SKM-1 treated with dmso at 0.1 percent for 144 hours (cell line): ENCODE data around the gene LSM7.
"Not testable (repeated sequence)": the region's sequence is repeated elsewhere in the genome, so short reads cannot be mapped to it uniquely, and the experiment has no call there.

ENCODE experiments used
- DNase-seq: peaks from one replicate; lab custom pipeline; 2025; ENCODE audit not compliant: unreplicated experiment; lab: John Stamatoyannopoulos, UW

LSM7 gene

DNA sequence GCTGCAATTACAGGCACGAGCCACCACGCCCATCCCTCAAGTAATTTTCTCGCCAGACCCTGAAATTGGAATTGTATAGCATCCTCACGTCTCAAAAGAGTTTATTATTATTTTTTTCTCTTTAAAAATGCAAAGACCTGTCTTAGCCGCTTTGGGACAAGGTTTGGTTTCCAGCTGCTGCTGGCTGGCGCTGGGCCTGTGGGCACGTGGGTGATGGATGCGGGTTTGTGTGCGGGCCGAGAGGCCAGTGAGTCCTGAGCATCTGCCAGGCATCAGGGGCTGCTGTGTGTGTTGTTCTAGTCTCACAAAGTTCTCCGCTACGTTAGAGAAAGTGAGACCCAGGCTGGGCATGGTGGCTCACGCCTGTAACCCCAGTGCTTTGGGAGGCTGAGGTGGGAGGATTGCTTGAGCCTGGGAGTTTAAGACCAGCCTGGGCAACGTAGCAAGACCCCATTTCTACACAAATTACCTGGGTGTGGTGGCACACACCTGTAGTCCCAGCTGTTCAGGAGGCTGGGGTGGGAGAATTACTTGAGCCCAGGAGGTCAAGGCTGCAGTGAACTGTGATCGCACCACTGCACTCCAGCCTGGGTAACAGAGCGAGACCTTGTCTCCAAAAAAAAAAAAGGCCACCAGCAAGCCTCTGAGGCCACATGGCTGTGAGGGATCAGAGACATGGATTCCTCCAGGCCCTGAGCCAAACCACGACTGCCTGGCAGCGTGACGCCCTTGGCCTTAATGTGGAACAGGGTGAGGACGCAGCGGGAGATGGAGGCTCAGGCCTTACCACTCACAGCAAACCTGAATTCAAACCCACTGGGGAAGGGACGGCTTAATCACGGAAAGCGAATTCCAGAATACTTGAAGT lies 27.0 kb upstream of the LSM7 start:
- DNase-seq, result no peak

DNA sequence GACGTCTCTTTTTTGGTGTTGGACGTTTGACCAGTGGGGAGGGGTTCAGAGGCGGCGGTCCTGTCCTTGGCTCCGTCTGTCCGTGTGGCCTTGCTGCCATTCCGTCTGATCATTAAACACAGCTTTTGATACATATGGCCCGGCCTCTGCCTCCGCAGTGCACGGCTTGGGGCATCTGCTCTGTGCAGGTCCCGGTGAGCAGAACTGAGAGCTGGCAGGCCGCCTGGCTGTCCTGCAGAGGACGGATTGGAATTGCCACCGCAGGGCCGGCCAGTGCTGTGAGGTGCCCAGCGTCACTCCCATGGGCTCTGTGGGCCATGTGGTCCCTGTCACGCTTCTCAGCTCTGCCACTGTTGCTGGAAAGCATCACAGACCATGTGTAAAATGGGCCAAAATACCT lies 26.3 kb upstream of the LSM7 start:
- no peak for DNase-seq

GRCh38 chr19:2353887-2354592 lies 25.7 kb upstream of the LSM7 start:
- DNase-seq, result no peak

GRCh38 chr19:2353159-2353886 lies 24.9 kb upstream of the LSM7 start:
- no peak for DNase-seq

DNA sequence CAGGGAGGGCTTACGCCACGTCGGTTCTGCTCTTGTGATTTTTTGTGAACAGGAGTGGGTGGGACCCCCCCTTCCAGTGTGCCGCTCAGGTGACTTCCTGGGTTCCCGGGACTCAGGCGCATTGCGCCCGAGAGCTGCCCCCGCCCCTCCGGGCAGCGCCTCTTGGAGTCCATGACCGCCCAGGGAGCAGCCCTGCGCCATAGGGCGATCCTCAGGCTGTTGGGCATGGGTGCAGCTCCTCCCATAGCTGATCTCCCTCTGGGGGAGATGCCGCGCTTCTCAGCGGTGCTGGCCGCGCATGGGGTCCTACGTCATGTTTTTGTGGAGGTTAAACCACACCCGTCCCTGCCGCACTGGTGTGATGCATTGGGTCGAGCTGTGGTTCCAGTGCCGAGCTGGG lies 23.7 kb upstream of the LSM7 start:
- DNase-seq, result no peak

DNA sequence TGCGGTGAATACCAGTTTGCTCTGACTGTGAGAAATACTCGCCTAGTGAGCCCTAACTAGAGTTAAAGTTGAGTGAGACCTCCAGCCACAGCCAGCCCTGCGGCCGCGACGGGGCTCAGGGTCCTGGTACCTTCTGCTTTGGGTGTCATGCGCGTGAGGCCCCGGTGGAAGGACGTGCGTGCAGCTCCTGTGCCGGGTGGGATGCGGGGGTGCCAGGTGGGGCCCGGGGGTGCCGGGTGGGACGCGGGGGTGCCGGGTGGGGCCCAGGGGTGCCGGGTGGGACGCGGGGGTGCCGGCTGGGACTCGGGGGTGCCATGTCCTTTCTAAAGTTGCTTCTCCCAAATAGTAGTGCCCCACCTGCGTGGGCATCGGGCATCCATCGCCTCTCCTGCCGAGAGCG lies 23.2 kb upstream of the LSM7 start:
- DNase-seq, result no peak

DNA sequence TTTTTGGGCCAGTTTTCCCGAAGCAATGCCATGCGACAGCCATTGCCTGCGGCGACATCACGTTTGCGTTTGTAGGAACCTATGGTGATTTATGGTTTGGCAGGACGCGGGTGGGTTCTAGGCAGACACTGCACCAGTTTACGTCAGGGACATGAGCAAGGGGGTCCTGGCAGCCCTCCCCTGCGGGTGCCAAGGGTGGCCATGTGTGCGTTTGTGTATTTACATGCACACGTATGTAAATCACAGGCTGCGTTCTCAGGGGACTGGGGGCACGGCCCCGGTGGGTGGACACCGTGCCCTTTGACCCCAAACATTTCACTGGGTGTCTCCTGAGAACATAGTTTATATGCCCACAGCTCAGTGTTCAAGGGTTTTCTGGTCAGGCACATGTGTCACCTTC lies 22.3 kb upstream of the LSM7 start:
- DNase-seq, result no peak

GRCh38 chr19:2349818-2350217 lies 21.4 kb upstream of the LSM7 start:
- not testable (repeated sequence) for DNase-seq

GRCh38 chr19:2345794-2346663 lies 17.6 kb upstream of the LSM7 start:
- no peak for DNase-seq

- no peak for DNase-seq
Observed at GRCh38 chr19:2345076-2345475, 16.7 kb upstream of the LSM7 start.

- DNase-seq, result no peak
Observed at GRCh38 chr19:2344381-2344870, 16.0 kb upstream of the LSM7 start.

GRCh38 chr19:2343289-2343982 lies 15.1 kb upstream of the LSM7 start:
- no peak for DNase-seq

GRCh38 chr19:2342656-2343288 lies 14.4 kb upstream of the LSM7 start:
- DNase-seq, result no peak

- no peak for DNase-seq
Observed at GRCh38 chr19:2341982-2342381, 13.6 kb upstream of the LSM7 start.

- no peak for DNase-seq
Observed at GRCh38 chr19:2341244-2341751, 12.9 kb upstream of the LSM7 start.

- no peak for DNase-seq
Observed at GRCh38 chr19:2340496-2341243, 12.3 kb upstream of the LSM7 start.

GRCh38 chr19:2339644-2340310 lies 11.4 kb upstream of the LSM7 start:
- DNase-seq, result no peak
